Measurements from ENCODE around the gene GPANK1. TPM values are rescaled to one million over a fixed set of nuclear protein-coding genes. Genes with fewer than 3 reads are reported as not detected.

Gene GPANK1
- total RNA-seq, 1 experiment from 2014 or later, result 11.7 TPM

GRCh38 chr6:31691078-31691463 lies 26.3 kb upstream of the GPANK1 start:
- no peak for DNase-seq (ENCODE audit: low spot score)

GRCh38 chr6:31690231-31691077 lies 25.7 kb upstream of the GPANK1 start:
- peak; percentile 39 for DNase-seq (ENCODE audit: low spot score)

GRCh38 chr6:31689249-31690110 lies 24.7 kb upstream of the GPANK1 start:
- DNase-seq (ENCODE audit: low spot score), result no peak

GRCh38 chr6:31687860-31688693 lies 23.3 kb upstream of the GPANK1 start:
- no peak for DNase-seq (ENCODE audit: low spot score)

- no peak for DNase-seq (ENCODE audit: low spot score)
Observed at GRCh38 chr6:31687321-31687720, 22.5 kb upstream of the GPANK1 start.

GRCh38 chr6:31686483-31686882 lies 21.7 kb upstream of the GPANK1 start:
- DNase-seq (ENCODE audit: low spot score), result no peak

GRCh38 chr6:31683591-31683990 lies 18.8 kb upstream of the GPANK1 start:
- no peak for DNase-seq (ENCODE audit: low spot score)

GRCh38 chr6:31681135-31681671 lies 16.4 kb upstream of the GPANK1 start:
- DNase-seq (ENCODE audit: low spot score), result peak; percentile 68

- DNase-seq (ENCODE audit: low spot score), result peak; percentile 90
Observed at GRCh38 chr6:31680226-31681134, 15.7 kb upstream of the GPANK1 start, which contains the start of gene LY6G5C. TSS of gene LY6G5C (minus strand) at chr6:31681067. CDS start at chr6:31680373, 694 bp downstream.

- no peak for DNase-seq (ENCODE audit: low spot score)
Observed at GRCh38 chr6:31677955-31678354, 13.2 kb upstream of the GPANK1 start.

- DNase-seq (ENCODE audit: low spot score), result no peak
Observed at GRCh38 chr6:31676904-31677303, 12.1 kb upstream of the GPANK1 start.

GRCh38 chr6:31676322-31676903 lies 11.6 kb upstream of the GPANK1 start:
- DNase-seq (ENCODE audit: low spot score), result no peak

GRCh38 chr6:31669676-31670075 lies 4.9 kb upstream of the GPANK1 start, which contains the start of gene LY6G5B:
TSS of gene LY6G5B (plus strand) at chr6:31669976. CDS start at chr6:31670951, 975 bp downstream.
- DNase-seq (ENCODE audit: low spot score), result no peak

- DNase-seq (ENCODE audit: low spot score), result no peak
Observed at GRCh38 chr6:31666337-31666965, 1.7 kb upstream of the GPANK1 start.

- peak; percentile 97 for DNase-seq (ENCODE audit: low spot score)
Observed at GRCh38 chr6:31665501-31666336, 922 bp upstream of the GPANK1 start, which contains the start of gene CSNK2B. TSS of gene CSNK2B (plus strand) at chr6:31666080. CDS start at chr6:31666832, 752 bp downstream.

GRCh38 chr6:31663961-31664789 lies 622 bp downstream of the GPANK1 start:
- DNase-seq (ENCODE audit: low spot score), result no peak

Measured in HT-29 (cell line).